ENCODE measurements around the gene ZBTB7B. TPM values are rescaled to one million over a fixed set of nuclear protein-coding genes. Genes with fewer than 3 reads are reported as not detected.

ZBTB7B gene
- total and polyA plus RNA-seq, 9 of the 15 experiments (the other 6 are each of a cell fraction or from before 2014, with no cell fraction given) = 0.04 to 46.5 (median 15.2) TPM

- TF ChIP-seq IRF2 (CRISPR knock-in tag; IDR thresholded peaks at IDR 0.05) (no peak), ZNF561 (CRISPR knock-in tag; conservative IDR thresholded peaks at IDR 0.05) (no peak), TFAP4 (CRISPR knock-in tag; IDR thresholded peaks at IDR 0.05; ENCODE audit: borderline replicate concordance) (peak; percentile 13; the same call in 1 of the 2 replicates), FOXM1 (IDR thresholded peaks at IDR 0.05; ENCODE audit: low read depth) (peak; percentile 58; the same call in 1 of the 2 replicates), FOXM1 (CRISPR knock-in tag; IDR thresholded peaks at IDR 0.05; ENCODE audit: low read depth) (no peak), MED1 (CRISPR knock-in tag; IDR thresholded peaks at IDR 0.05; ENCODE audit: borderline replicate concordance) (no peak), CREM (IDR thresholded peaks at IDR 0.05; ENCODE audit: low read depth) (no peak), CCNT2 (IDR thresholded peaks at IDR 0.05; ENCODE audit: borderline replicate concordance, extremely low read depth, insufficient read length, low read depth, low read length) (peak; percentile 78), ZNF766 (CRISPR knock-in tag; conservative IDR thresholded peaks at IDR 0.05) (peak; percentile 79), MBD1 (CRISPR knock-in tag; IDR thresholded peaks at IDR 0.05) (no peak), PBX2 (CRISPR knock-in tag; IDR thresholded peaks at IDR 0.05; ENCODE audit: low read depth) (no peak), PBX2 (tag; conservative IDR thresholded peaks at IDR 0.05; ENCODE audit: low read depth) (no peak), CTCF (IDR thresholded peaks at IDR 0.05 in 2 of 3, conservative IDR thresholded peaks at IDR 0.05 in 1 of 3; ENCODE audit: insufficient read depth in 2 of 3, low read depth in 1 of 3, low read length in 3 of 3) (no peak), GTF2B (IDR thresholded peaks at IDR 0.05; ENCODE audit: extremely low read depth, insufficient read length) (no peak), ATF3 (IDR thresholded peaks at IDR 0.05) (no peak), ATF3 (CRISPR knock-in tag; conservative IDR thresholded peaks at IDR 0.05) (no peak)
These were observed 61.0 kb downstream of the ZBTB7B start, which contains the start of gene EFNA4 (continued) for GRCh38 chr1:155063550-155064110.

Data from K562 (cell line).